ENCODE results near the gene KLHL1. TPM values are rescaled to one million over a fixed set of nuclear protein-coding genes. Genes with fewer than 3 reads are reported as not detected.

Gene KLHL1
- total RNA-seq, 1 donor from 2014 or later: not detected

DNA sequence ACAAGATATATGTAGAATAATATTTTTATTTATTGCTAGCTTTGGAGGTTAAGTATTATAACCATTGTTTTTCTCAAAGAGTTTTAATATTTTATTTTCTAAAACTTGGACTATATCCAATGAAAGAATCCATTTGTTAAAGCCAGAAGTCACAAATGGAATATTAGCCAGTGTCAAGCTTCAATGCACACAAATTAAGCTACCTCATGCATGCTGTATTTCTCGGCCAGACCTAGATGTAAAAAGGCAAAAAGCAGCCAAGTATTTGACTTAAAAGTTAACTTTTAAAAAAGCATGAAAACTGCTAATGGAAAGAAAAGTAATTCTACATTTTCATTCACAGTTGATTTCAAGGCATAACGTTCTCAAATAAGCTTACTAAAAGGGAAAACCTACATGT, 160.7 kb downstream of the KLHL1 start:
- H3K4me3 ChIP-seq (ENCODE audit: low read depth, low read length): no peak overlapping the region
- TF ChIP-seq, protein P1, sequence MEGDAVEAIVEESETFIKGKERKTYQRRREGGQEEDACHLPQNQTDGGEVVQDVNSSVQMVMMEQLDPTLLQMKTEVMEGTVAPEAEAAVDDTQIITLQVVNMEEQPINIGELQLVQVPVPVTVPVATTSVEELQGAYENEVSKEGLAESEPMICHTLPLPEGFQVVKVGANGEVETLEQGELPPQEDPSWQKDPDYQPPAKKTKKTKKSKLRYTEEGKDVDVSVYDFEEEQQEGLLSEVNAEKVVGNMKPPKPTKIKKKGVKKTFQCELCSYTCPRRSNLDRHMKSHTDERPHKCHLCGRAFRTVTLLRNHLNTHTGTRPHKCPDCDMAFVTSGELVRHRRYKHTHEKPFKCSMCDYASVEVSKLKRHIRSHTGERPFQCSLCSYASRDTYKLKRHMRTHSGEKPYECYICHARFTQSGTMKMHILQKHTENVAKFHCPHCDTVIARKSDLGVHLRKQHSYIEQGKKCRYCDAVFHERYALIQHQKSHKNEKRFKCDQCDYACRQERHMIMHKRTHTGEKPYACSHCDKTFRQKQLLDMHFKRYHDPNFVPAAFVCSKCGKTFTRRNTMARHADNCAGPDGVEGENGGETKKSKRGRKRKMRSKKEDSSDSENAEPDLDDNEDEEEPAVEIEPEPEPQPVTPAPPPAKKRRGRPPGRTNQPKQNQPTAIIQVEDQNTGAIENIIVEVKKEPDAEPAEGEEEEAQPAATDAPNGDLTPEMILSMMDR (conservative IDR thresholded peaks at IDR 0.05; ENCODE audit: low read depth, low read length): no peak
- DNase-seq (ENCODE audit: low read depth): no peak

DNA sequence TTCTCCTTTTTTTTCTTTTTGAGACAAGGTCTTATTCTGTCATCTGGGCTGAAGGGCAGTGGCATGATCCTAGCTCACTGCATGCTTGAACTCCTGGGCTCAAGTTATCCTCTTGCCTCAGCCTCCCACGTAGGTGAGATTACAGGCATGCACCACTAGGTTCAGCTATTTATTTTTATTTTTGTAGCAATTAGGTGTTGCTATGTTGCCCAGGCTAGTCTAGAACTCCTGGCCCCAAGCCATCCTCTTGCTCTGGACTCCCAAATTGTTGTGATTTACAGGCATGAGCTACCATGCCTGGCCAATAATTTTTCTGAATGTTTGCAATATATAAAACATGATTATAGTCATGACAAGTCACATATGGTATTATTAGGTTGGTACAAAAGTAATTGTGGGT, 161.7 kb downstream of the KLHL1 start:
- TF ChIP-seq, protein P1 (conservative IDR thresholded peaks at IDR 0.05; ENCODE audit: low read depth, low read length): no peak
- H3K4me3 ChIP-seq (ENCODE audit: low read depth, low read length): no peak overlapping the region
- no peak for DNase-seq (ENCODE audit: low read depth)

DNA sequence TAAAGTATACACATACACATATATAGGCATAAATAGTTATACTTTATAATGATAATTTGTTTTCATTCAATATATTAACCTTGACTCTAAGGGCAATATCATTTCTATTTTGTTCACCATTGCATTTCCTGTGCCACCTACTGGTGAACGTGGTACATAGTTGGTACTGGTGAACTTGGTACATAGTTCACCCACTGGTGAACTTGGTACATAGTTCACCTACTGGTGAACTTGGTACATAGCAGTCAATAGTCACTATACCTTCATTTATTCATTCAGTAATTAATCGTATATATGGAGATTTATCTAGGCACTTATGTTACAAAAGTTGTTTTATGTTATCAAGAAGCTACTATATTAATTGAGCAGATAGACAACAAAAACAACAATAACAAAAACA, 173.2 kb downstream of the KLHL1 start:
- H3K4me3 ChIP-seq (ENCODE audit: low read depth, low read length): no peak overlapping the region
- TF ChIP-seq, protein P1 (conservative IDR thresholded peaks at IDR 0.05; ENCODE audit: low read depth, low read length): peak; percentile 66
- DNase-seq (ENCODE audit: low read depth): no peak

DNA sequence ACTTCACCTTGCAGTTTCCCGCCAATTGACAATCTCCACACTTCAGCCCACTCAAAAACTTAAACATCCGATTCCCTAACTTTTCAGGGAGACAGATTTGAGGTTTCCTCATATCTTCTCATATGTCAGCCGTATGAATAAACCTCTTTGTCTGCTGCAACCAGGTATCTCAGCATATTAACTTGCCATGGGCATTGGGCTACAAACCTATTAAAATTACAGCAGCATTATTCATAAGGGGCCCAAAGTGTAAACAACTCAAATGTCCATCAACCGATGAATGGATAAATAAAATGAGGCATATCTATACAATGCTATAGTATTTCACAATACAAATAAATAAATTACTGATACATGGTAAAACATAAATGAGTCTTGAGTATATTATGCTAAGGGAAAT, 180.0 kb downstream of the KLHL1 start:
- H3K4me3 ChIP-seq (ENCODE audit: low read depth, low read length): no peak overlapping the region
- TF ChIP-seq, protein P1 (conservative IDR thresholded peaks at IDR 0.05; ENCODE audit: low read depth, low read length): no peak
- no peak for DNase-seq (ENCODE audit: low read depth)

DNA sequence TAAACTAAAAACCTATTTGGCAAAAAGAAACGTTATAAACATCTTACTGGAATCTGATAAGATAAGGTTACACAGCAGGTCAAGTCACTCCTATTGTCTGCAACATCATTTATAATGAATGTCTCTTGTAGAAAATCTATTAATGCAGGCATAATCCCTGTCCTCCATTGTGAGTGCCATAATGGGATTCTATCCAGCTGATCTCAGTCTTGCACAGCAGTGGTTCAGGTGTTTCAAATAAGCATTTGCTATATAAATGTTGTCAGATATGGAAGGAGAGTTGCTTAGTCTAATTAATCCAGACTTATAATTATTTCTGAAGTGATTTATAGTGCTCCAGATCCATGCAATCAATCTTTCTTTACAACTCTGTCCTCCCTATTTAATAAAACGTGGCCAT, 187.1 kb downstream of the KLHL1 start:
- TF ChIP-seq, protein P1 (conservative IDR thresholded peaks at IDR 0.05; ENCODE audit: low read depth, low read length): no peak
- DNase-seq (ENCODE audit: low read depth): no peak
- H3K4me3 ChIP-seq (ENCODE audit: low read depth, low read length): no peak overlapping the region

DNA sequence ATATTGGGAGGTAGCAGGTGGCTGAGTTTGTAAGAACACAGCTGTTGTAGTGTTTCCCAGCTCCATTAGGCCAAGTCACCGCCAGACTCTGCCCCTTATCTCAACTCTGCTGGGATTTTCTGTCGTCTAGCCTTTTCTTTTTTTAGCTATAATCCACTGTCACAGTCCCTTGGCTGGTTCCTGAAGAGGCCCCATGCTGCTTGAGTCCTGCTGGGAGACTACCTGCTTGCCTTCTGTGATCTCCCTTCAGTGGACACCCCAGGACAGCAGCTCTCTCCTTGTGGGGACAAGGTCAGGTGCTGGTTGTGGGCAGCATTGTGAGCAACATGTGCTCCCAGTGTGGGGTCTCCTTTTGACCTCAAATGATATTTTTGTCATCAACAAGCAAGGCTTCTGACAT, 195.6 kb downstream of the KLHL1 start:
- TF ChIP-seq, protein P1 (conservative IDR thresholded peaks at IDR 0.05; ENCODE audit: low read depth, low read length): no peak

DNA sequence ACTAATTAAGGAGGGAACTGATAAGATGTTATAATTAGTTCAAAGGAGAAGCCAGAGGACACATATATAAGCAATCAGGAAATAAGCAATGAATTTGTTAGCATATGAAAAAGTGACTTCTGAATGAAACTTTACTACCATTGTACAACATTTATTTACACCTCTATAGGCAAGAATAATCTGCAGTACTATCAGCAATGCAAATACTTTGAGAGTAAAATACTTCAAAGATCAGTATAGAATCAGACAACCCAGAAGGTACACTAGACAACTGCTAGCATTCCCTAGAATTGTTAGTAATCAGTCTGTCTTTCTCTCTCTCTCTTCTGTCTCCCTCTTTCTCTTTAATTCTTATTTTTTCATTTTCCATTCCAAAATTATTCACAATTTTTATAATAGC, 197.5 kb downstream of the KLHL1 start:
- DNase-seq (ENCODE audit: low read depth): no peak
- H3K4me3 ChIP-seq (ENCODE audit: low read depth, low read length): no peak overlapping the region
- TF ChIP-seq, protein P1 (conservative IDR thresholded peaks at IDR 0.05; ENCODE audit: low read depth, low read length): no peak

More for the DNA sequence above, 195.6 kb downstream of the KLHL1 start:
- DNase-seq (ENCODE audit: low read depth): no peak
- no peak overlapping the region for H3K4me3 ChIP-seq (ENCODE audit: low read depth, low read length)
